ENCODE measurements around the gene ZBTB21. TPM values are rescaled to one million over a fixed set of nuclear protein-coding genes. Genes with fewer than 3 reads are reported as not detected.

The ZBTB21 gene
- total and polyA plus RNA-seq, 5 experiments from 2014 or later, result 4.2 to 33.3 (median 6.3) TPM

GRCh38 chr21:41970751-41971653, 39.2 kb downstream of the ZBTB21 start:
- POLR2A ChIA-PET, result no interaction called here
- Mint-ChIP-seq H3K4me1 (peaks cover 12 to 20% (median 15%) of the 10 kb centered on the region in 4 donors), H3K4me3 (no peak overlapping the region), H3K36me3 (peaks cover 0 to 2% (median 0%) of the 10 kb centered on the region in 3 donors), H3K9me3 (peaks cover 0 to 4% (median 0%) of the 10 kb centered on the region in 9 donors), H3K27ac (peak overlapping the region in 1 of 10 donors; percentile 75), H3K27me3 (peaks cover 0 to 4% (median 0%) of the 10 kb centered on the region in 5 donors)
- no peak for ATAC-seq
- DNase-seq, result peak in 1 of 10 donors; percentile 35

- ATAC-seq, result no peak
- no peak for DNase-seq
- Mint-ChIP-seq H3K9me3 (peaks cover 0 to 4% (median 0%) of the 10 kb centered on the region in 9 donors), H3K4me1 (peaks cover 13 to 19% (median 16%) of the 10 kb centered on the region in 4 donors), H3K27ac (peak overlapping the region in 1 of 10 donors; percentile 50), H3K4me3 (no peak overlapping the region), H3K27me3 (peaks cover 0 to 5% (median 0%) of the 10 kb centered on the region in 5 donors), H3K36me3 (peaks cover 0 to 2% (median 0%) of the 10 kb centered on the region in 3 donors)
- POLR2A ChIA-PET, result no interaction called here
These were observed 40.1 kb downstream of the ZBTB21 start for GRCh38 chr21:41970106-41970391.

DNA sequence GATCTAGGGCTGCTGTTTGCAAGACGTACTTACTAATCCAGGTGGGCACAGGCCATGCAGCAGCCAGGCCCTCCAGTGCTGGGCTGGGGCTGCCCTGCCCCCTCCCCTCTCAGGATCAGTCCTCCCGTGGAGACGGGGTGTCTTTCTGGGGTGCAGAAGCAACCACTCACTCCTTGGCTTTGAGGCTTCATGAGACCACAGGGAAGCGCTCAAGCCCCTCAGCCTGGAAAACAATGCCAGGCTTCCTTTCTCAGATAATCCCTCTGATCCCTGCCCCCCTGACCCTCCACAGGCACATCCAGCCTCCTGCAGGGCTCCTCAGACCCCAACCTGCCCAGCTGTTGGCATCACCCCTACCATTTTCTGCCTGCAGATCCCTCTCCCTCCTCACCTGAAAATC, 42.5 kb downstream of the ZBTB21 start:
- Mint-ChIP-seq H3K4me3 (no peak overlapping the region), H3K36me3 (peaks cover 0 to under 1% (median 0%) of the 10 kb centered on the region in 3 donors), H3K4me1 (peaks cover 0 to 7% (median 1%) of the 10 kb centered on the region in 4 donors), H3K9me3 (peaks cover 0 to 2% (median 0%) of the 10 kb centered on the region in 9 donors), H3K27ac (no peak overlapping the region), H3K27me3 (peaks cover 0 to 8% (median 0%) of the 10 kb centered on the region in 5 donors)
- DNase-seq (no peak), ATAC-seq (no peak)
- POLR2A ChIA-PET, result no interaction called here

DNA sequence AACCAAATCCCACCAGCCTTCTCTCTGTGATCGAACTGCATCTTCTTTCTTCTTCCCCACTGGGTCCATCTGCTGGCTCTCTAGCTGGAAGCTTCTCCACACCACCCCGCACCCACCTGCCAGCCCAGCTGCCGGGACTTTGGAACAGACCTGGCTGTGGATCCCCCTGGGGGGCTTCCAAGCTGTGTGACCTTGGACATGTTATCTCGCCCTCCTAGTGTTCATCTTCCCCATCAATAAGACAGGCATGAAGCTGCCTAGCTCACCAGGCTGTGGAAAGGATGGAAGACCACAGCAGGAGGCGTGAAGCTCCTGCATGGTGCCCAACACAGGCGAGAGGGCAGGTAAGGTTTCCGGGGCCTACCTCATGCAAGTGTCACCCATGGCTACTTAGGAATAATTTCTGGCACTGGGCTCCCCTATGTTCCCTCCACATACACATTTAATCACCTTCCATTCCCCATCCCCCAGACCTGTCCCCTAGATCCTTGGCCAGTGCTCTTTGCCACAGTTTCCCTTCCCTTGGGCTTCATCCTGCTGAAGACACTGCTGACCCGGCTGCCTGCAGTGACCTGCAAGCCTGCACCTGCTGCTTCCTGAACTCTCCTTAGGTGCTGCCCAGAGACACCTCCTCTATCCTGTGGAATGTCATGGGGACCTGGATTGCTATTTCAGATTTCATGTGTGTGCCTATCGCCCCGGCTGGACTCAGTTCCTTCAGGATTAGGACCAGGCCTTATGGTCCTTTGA, 43.1 kb downstream of the ZBTB21 start:
- peak overlapping the region in 2 of 10 donors; percentile 29 to 48 for H3K27ac Mint-ChIP-seq
- no peaks in the 10 kb centered on the region for H3K9me3 Mint-ChIP-seq
- POLR2A ChIA-PET, result no interaction called here
- DNase-seq (no peak), ATAC-seq (no peak)
- H3K27me3 Mint-ChIP-seq, result peaks cover 0 to 13% (median 0%) of the 10 kb centered on the region in 5 donors
- peaks cover 2 to 9% (median 2%) of the 10 kb centered on the region in 4 donors for H3K4me1 Mint-ChIP-seq
- no peaks in the 10 kb centered on the region for H3K36me3 Mint-ChIP-seq
- H3K4me3 Mint-ChIP-seq, result no peak overlapping the region

DNA sequence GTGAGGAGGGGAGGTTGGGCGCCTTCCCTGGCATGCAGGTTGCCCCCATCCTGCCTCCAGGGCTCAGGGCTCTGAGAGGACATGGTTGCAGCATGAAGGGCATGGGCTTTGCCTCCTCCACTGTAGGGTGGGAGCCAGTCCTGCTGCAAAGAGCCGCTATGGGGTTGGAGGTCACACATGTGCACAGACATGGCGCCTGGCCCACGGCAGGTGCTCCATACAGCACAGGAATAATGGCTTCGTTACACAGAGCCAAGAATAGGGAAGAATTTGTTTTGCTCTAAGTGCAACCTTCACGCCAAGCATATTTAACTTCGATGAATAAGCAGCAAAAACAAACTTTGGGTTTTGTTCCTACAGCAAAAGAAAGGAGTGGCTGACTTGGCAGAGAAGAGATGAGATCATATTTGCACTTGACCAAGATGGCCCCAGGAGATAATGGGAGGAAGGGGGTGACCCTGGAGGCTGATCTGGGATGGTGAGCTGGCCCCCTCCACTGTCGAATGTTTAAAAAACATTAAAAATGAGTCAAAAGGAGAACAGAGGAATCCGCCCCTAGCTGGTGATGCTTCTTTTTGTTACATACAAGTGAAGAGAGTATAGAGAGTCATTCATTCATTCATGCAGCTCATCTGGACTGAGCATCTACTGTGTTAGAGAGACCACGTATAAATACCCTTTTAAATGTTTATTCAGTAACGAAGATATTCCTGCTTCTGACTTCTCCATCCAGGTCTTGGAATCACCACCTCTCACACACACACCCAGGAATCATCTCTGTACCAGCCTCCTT, 43.9 kb downstream of the ZBTB21 start:
- POLR2A ChIA-PET, result no interaction called here
- Mint-ChIP-seq H3K9me3 (no peaks in the 10 kb centered on the region), H3K4me1 (peaks cover 5 to 17% (median 9%) of the 10 kb centered on the region in 4 donors), H3K27ac (no peak overlapping the region), H3K27me3 (peaks cover 0 to 17% (median under 1%) of the 10 kb centered on the region in 5 donors), H3K36me3 (no peaks in the 10 kb centered on the region), H3K4me3 (no peak overlapping the region)
- DNase-seq (no peak), ATAC-seq (no peak)

DNA sequence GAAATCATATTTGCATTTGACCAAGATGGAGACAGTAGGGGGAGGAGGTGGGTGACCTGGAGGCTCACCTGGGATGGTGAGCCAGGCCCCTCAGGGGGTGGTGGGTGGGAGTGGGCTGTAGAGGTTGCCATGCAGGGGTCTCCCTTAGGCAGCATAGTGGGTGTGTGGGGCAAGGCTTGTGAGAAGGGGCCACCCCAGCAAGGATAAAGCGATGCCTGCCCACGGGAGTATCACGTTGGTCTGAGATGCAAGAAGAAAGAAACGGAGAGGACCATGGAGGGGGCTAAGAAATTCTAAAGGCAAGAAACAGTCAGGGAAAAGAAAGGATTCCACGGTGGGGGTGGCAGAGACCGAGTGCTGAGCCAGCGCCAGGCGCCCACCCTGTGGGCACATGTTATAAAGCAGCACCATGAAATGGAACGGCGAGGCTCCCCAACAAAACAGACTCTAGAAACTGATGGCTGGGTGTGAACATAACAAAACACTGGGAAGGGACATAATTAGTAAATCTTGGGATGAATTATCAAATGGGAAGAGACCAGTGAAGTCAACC, 44.6 kb downstream of the ZBTB21 start:
- Mint-ChIP-seq H3K27me3 (peaks cover 0 to 19% (median 2%) of the 10 kb centered on the region in 5 donors), H3K4me1 (peaks cover 7 to 19% (median 11%) of the 10 kb centered on the region in 4 donors), H3K4me3 (no peak overlapping the region), H3K36me3 (no peaks in the 10 kb centered on the region), H3K9me3 (no peaks in the 10 kb centered on the region), H3K27ac (no peak overlapping the region)
- ATAC-seq (no peak), DNase-seq (no peak)
- POLR2A ChIA-PET, result no interaction called here

- Mint-ChIP-seq H3K4me3 (no peak overlapping the region), H3K27me3 (peaks cover 0 to 19% (median 2%) of the 10 kb centered on the region in 5 donors), H3K9me3 (no peaks in the 10 kb centered on the region), H3K27ac (no peak overlapping the region), H3K4me1 (peaks cover 7 to 19% (median 11%) of the 10 kb centered on the region in 4 donors), H3K36me3 (no peaks in the 10 kb centered on the region)
- POLR2A ChIA-PET, result no interaction called here
- no peak for DNase-seq
- no peak for ATAC-seq
These were observed 45.1 kb downstream of the ZBTB21 start for GRCh38 chr21:41965045-41965444.

DNA sequence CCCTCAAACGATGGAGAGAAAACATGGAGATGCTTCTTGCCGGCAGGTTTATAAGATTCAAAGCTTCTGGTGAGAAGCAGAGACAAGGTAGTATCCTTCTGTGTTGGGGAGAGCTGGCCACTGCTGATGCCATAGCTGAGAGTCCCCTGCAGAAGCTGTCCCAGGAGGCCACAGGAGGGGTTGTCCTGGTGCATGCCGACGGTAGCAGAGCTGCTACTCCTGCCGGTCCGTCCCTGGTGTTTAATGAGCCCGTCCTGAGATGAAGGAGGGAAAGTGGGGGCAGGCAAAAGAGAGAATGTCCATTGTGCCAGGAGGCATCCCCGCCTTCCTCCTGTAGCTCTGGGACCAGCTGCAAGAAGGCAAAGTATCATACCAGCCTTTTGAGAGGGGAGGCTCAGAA, 46.0 kb downstream of the ZBTB21 start:
- ATAC-seq (no peak), DNase-seq (no peak)
- peaks cover 0 to 19% (median 2%) of the 10 kb centered on the region in 5 donors for H3K27me3 Mint-ChIP-seq
- H3K9me3 Mint-ChIP-seq, result no peaks in the 10 kb centered on the region
- peak overlapping the region in 1 of 10 donors; percentile 21 for H3K27ac Mint-ChIP-seq
- POLR2A ChIA-PET, result interaction anchor here (0.7 kb wide), 1 partner anchor 27 kb away, joined by 3 read pairs; no protein-coding TSS in a partner anchor
- H3K36me3 Mint-ChIP-seq, result no peaks in the 10 kb centered on the region
- H3K4me3 Mint-ChIP-seq, result no peak overlapping the region
- H3K4me1 Mint-ChIP-seq, result peaks cover 7 to 19% (median 11%) of the 10 kb centered on the region in 4 donors

- Mint-ChIP-seq H3K4me3 (no peak overlapping the region), H3K4me1 (peaks cover 7 to 19% (median 11%) of the 10 kb centered on the region in 4 donors), H3K36me3 (no peaks in the 10 kb centered on the region), H3K27me3 (peaks cover 0 to 19% (median 4%) of the 10 kb centered on the region in 5 donors), H3K9me3 (no peaks in the 10 kb centered on the region), H3K27ac (peak overlapping the region in 2 of 10 donors; percentile 24 to 52)
- no peak for ATAC-seq
- POLR2A ChIA-PET, result no interaction called here
- DNase-seq, result peak in 1 of 10 donors; percentile 31
These were observed 47.7 kb downstream of the ZBTB21 start for GRCh38 chr21:41962425-41962966.

GRCh38 chr21:41961753-41962152, 48.4 kb downstream of the ZBTB21 start:
- peaks cover 0 to 20% (median 4%) of the 10 kb centered on the region in 5 donors for H3K27me3 Mint-ChIP-seq
- H3K9me3 Mint-ChIP-seq, result no peaks in the 10 kb centered on the region
- peak overlapping the region in 1 of 10 donors; percentile 6 for H3K4me3 Mint-ChIP-seq
- ATAC-seq (no peak), DNase-seq (no peak)
- H3K27ac Mint-ChIP-seq, result peak overlapping the region in 1 of 10 donors; percentile 71
- POLR2A ChIA-PET, result interaction anchor here (0.6 kb wide), 2 partner anchors 139 to 1047 kb away, joined by 3 to 6 read pairs; no protein-coding TSS in a partner anchor
- H3K4me1 Mint-ChIP-seq, result peaks cover 10 to 19% (median 14%) of the 10 kb centered on the region in 4 donors
- H3K36me3 Mint-ChIP-seq, result no peaks in the 10 kb centered on the region

- ATAC-seq (no peak), DNase-seq (no peak)
- no peaks in the 10 kb centered on the region for H3K36me3 Mint-ChIP-seq
- no peaks in the 10 kb centered on the region for H3K9me3 Mint-ChIP-seq
- H3K27ac Mint-ChIP-seq, result peak overlapping the region in 2 of 10 donors; percentile 40 to 71
- H3K27me3 Mint-ChIP-seq, result peaks cover 0 to 22% (median 4%) of the 10 kb centered on the region in 5 donors
- H3K4me3 Mint-ChIP-seq, result no peak overlapping the region
- POLR2A ChIA-PET, result interaction anchor here (0.6 kb wide), 2 partner anchors 139 to 1047 kb away, joined by 3 to 6 read pairs; no protein-coding TSS in a partner anchor
- H3K4me1 Mint-ChIP-seq, result peaks cover 10 to 19% (median 14%) of the 10 kb centered on the region in 4 donors
These were observed 48.9 kb downstream of the ZBTB21 start for GRCh38 chr21:41961282-41961701.
